Small intestine (tissue), 7 donors: ENCODE data around the gene TMEM144. TPM values are rescaled to one million over a fixed set of nuclear protein-coding genes. Genes with fewer than 3 reads are reported as not detected.

ENCODE experiments used
- DNase-seq, 2 donors: peaks; one replicate each; pipeline versions ENCODE4 v3.0.0 to v3.0.0-alpha.2; 2013
- FAIRE-seq: peaks from 2 replicates; lab custom pipeline; 2012; peaks lifted over from hg19 to GRCh38; lab: Jason Lieb, UNC
- H3K27ac ChIP-seq, 3 donors: one replicate each; pipeline ENCODE4 v1.5.1; 2013; ENCODE audit warnings: low read length in 2 of 3, mild to moderate bottlenecking in 2 of 3, control low read depth in 1 of 3, inconsistent platforms in 1 of 3, low read depth in 1 of 3, moderate library complexity in 1 of 3
- H3K27me3 ChIP-seq, 3 donors: one replicate each; pipeline ENCODE4 v1.6.1; 2013; ENCODE audit warnings: low read length in 3 of 3, inconsistent platforms in 1 of 3; ENCODE audit not compliant: control insufficient read depth in 3 of 3, insufficient read depth in 3 of 3
- H3K36me3 ChIP-seq, 3 donors: one replicate each; pipeline ENCODE4 v1.6.1; 2013; ENCODE audit warnings: low read length in 3 of 3, inconsistent platforms in 1 of 3, low read depth in 1 of 3, mild to moderate bottlenecking in 1 of 3, moderate library complexity in 1 of 3; ENCODE audit not compliant: control insufficient read depth in 3 of 3, insufficient read depth in 2 of 3
- H3K4me1 ChIP-seq, 3 donors: one replicate each; pipeline ENCODE4 v1.6.1; 2013; ENCODE audit warnings: low read length in 2 of 3, inconsistent platforms in 1 of 3, low read depth in 1 of 3, mild to moderate bottlenecking in 1 of 3, moderate library complexity in 1 of 3; ENCODE audit not compliant: control insufficient read depth in 3 of 3, insufficient read depth in 2 of 3
- H3K4me3 ChIP-seq, 3 donors: one replicate each; pipeline ENCODE4 v1.5.1; 2013; ENCODE audit warnings: low read length in 3 of 3, control low read depth in 1 of 3, inconsistent platforms in 1 of 3, low read depth in 1 of 3, mild to moderate bottlenecking in 1 of 3, moderate library complexity in 1 of 3
- H3K9me3 ChIP-seq, 2 donors: one replicate each; pipeline ENCODE4 v1.6.1; 2013; ENCODE audit warnings: low read depth in 1 of 2, low read length in 1 of 2; ENCODE audit not compliant: control insufficient read depth in 2 of 2, insufficient read depth in 1 of 2
- WGBS, 3 donors: extraction: QIAGEN DNeasy Blood & Tissue Kit; methylation state at CpG; one replicate each; pipeline ENCODE4 v1.1.7; 2013; 5-methylcytosine and 5-hydroxymethylcytosine counted together
- polyA plus RNA-seq, 4 donors: library from polyadenylated mRNA; stranded (reverse) in 3 of 4; unstranded in 1 of 4; fragments of 200-250 nt in 3 of 4; fragments of 120-200 nt in 1 of 4; gene quantifications; one replicate each; pipeline versions ENCODE4 v1.2.1 to v1.2.3, GENCODE V29; 2013
- donor health status: healthy with polysubstance abuse.
- donor health status: control.
- donor health status: control.
- donor health status: Bipolar disorder and iron deficiency.
- donor health status: healthy.

Gene TMEM144
- polyA plus RNA-seq, 4 donors: 10.1 to 120 (median 13.6) TPM

DNA sequence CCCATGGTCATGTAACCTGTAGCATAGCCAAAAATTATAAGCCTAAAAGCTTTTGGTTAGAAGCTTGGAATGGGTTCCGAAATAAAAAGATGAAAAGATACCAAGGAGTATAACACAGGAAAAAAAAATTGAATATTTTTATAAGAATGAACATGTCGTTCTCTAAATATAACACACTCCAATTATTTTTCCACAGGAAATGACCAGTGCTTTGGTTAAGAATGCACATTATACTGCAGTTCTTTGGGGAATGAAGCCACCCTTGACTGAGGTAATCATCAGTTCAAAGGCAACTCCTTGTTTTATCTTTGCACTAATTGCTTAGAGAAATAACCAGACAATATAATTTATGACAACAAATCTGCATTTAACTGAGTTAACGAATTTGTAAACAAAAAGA, 30.8 kb upstream of the TMEM144 start:
- WGBS, 3 donors: 76 to 79% (median 78%) methylated on average over 3 of the region's 3 CpGs
- DNase-seq (no peak), FAIRE-seq (no peak)
- H3K27me3 ChIP-seq: no peaks in the 10 kb centered on the region
- no peaks in the 10 kb centered on the region for H3K9me3 ChIP-seq
- peaks cover 0 to 6% (median 2%) of the 10 kb centered on the region in 3 donors for H3K4me1 ChIP-seq
- peaks cover 0 to 3% (median 0%) of the 10 kb centered on the region in 3 donors for H3K36me3 ChIP-seq
- H3K27ac ChIP-seq: no peak overlapping the region
- H3K4me3 ChIP-seq: no peak overlapping the region

DNA sequence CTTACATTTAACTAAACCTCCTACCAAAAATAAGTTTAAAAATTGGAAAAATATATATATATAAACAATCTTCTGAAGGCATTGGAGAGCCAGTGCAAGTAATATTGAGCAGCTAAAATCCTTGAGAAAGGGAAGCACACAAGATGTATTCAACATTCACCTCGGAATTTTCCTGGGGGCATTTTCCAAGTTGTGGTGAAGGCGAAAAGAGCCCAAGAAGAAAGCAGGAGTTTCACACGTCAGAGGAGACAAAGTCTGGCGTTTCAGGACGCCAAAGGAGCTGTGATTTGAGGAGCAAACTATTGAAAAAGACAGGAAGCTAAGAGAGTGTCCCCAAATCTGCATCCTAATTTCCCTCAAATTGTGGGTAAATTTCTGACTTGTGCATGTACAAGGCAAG, 28.4 kb upstream of the TMEM144 start:
- H3K9me3 ChIP-seq: no peaks in the 10 kb centered on the region
- no peaks in the 10 kb centered on the region for H3K27me3 ChIP-seq
- 83 to 88% (median 86%) methylated on average over 5 of the region's 5 CpGs for WGBS, 3 donors
- DNase-seq (no peak), FAIRE-seq (no peak)
- no peak overlapping the region for H3K27ac ChIP-seq
- no peak overlapping the region for H3K4me3 ChIP-seq
- no peaks in the 10 kb centered on the region for H3K4me1 ChIP-seq
- peaks cover 0 to 5% (median 0%) of the 10 kb centered on the region in 3 donors for H3K36me3 ChIP-seq

DNA sequence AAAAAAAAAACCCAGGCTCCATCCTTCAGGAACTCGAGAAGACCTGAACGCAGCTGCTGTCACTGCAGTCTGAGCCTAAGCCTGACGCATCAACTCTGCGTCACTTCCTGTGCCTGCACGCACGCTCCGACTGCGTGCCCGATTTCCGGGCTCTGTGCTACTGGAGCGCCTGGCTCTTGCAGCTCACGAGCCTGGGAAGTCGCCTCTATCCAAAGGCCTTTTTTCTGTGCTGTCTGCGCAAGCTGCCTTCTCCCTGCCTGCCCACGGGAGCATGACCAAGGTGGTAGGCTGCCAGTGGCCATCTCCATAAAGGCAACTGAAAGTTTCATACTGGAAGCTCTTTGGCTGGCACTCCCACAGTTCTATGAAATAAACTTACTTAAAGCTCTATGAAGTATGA, 27.6 kb upstream of the TMEM144 start:
- H3K9me3 ChIP-seq: no peaks in the 10 kb centered on the region
- no peak for DNase-seq
- no peak overlapping the region for H3K4me3 ChIP-seq
- H3K4me1 ChIP-seq: no peaks in the 10 kb centered on the region
- H3K27ac ChIP-seq: no peak overlapping the region
- FAIRE-seq: no peak
- H3K36me3 ChIP-seq: peaks cover 0 to 5% (median 0%) of the 10 kb centered on the region in 3 donors
- no peaks in the 10 kb centered on the region for H3K27me3 ChIP-seq
- 93 to 95% (median 94%) methylated on average over 15 of the region's 15 CpGs for WGBS, 3 donors

DNA sequence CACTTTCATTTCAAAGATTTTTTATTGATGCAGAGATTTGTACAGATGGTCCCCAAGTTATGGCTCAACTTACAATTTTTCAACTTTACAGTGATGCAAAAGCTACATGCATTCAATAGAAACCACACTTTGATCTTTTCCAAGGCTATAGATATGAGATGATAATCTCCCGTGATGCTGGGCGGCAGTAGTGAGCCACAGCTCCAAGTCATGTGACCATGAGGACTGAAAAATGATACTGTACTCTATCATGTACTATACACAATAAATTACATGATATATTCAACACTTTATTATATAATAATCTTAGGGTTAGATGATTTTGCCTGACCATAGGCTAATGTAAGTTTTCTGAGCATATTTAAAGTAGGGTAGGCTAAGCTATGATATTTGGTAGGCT, 23.5 kb upstream of the TMEM144 start:
- no peak overlapping the region for H3K27ac ChIP-seq
- no peaks in the 10 kb centered on the region for H3K9me3 ChIP-seq
- H3K36me3 ChIP-seq: peaks cover 0 to 5% (median 0%) of the 10 kb centered on the region in 3 donors
- no peaks in the 10 kb centered on the region for H3K27me3 ChIP-seq
- no peak overlapping the region for H3K4me3 ChIP-seq
- no peak for DNase-seq
- FAIRE-seq: no peak
- H3K4me1 ChIP-seq: no peaks in the 10 kb centered on the region
- WGBS, 3 donors: 12 to 48% (median 24%) methylated on average over 2 of the region's 2 CpGs

DNA sequence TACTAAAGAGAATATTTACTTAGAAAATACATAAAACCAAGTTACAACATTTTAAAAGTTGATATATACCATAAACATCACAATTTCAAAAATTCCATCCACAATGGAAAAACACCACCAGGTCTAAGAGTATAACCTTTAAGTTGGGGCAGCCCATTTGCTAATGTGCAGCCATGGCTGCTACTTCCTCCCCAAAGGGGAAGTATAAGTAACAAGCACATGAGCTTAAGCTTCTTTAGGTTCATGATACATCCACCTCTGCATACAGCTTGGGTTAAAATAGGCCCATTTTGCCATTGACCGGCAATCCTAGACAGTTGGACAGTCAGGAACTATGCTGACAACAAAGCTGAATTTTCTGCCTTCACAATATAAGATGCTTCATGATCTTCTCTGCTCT, 20.9 kb upstream of the TMEM144 start:
- 94 to 97% (median 96%) methylated on average over 1 of the region's 1 CpG for WGBS, 3 donors
- Histone ChIP-seq H3K27me3 (no peaks in the 10 kb centered on the region), H3K36me3 (peaks cover 0 to 2% (median 0%) of the 10 kb centered on the region in 3 donors), H3K9me3 (no peaks in the 10 kb centered on the region), H3K27ac (no peak overlapping the region), H3K4me1 (no peaks in the 10 kb centered on the region), H3K4me3 (no peak overlapping the region)
- DNase-seq: no peak
- no peak for FAIRE-seq

DNA sequence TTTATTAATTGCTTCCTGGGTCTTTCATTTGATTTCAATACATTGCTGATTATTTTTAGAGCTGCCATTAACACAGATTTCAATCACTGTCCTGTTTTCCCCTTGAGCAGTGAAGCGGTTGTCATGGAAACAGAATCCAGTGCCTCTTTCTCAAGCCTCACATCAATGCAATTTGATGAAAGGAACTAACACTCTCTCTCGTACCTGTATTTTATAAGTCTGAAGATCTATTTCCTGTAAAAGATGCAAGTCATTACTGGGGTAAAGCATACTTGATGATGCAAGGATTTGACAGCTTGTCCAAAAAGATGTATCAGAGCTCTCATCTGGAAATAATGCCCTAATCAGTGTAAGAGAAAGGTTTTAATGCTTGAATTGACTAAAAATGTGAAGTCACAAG, 19.6 kb upstream of the TMEM144 start:
- Histone ChIP-seq H3K27me3 (no peaks in the 10 kb centered on the region), H3K9me3 (no peaks in the 10 kb centered on the region), H3K27ac (no peak overlapping the region), H3K4me1 (no peaks in the 10 kb centered on the region), H3K36me3 (peaks cover 0 to 2% (median 0%) of the 10 kb centered on the region in 3 donors), H3K4me3 (no peak overlapping the region)
- 79 to 86% (median 82%) methylated on average over 2 of the region's 2 CpGs for WGBS, 3 donors
- DNase-seq (no peak), FAIRE-seq (no peak)

DNA sequence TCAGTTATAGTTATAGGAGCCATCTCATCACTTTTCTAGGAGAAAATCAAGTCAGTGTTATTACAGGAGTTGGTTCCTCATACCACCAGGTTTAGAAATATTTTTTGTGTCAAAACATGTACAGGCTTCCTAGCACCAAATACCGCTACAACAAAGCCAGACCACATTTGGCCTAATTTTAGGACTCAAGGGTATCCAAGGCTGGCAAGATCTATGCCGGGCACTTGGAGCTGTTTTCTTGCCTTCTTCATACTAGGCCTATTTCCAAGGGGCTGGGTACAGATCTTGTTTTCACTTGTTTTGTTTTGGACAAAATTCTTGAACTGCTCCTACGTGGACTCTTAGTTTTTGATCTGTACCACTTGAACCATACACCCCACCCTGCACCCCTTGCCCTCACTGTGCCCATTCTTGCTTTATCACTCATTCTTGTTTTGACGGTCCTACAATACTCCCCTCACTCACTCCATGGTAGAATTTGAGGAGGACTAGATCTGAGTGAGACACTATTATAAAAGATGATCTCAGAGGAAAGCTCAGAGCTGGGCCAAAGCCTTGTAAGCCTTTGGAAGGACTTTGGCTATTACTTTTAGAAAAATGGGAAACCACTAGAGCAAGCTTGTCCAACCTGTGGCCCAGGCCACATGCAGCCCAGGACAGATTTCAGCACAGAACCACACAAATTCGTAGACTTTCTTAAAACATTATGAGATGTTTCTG, 17.7 kb upstream of the TMEM144 start:
- WGBS, 3 donors: 80 to 90% (median 82%) methylated on average over 5 of the region's 5 CpGs
- Histone ChIP-seq H3K27me3 (no peaks in the 10 kb centered on the region), H3K27ac (no peak overlapping the region), H3K9me3 (no peaks in the 10 kb centered on the region), H3K4me1 (no peaks in the 10 kb centered on the region), H3K36me3 (no peaks in the 10 kb centered on the region), H3K4me3 (no peak overlapping the region)
- FAIRE-seq (no peak), DNase-seq (no peak)

DNA sequence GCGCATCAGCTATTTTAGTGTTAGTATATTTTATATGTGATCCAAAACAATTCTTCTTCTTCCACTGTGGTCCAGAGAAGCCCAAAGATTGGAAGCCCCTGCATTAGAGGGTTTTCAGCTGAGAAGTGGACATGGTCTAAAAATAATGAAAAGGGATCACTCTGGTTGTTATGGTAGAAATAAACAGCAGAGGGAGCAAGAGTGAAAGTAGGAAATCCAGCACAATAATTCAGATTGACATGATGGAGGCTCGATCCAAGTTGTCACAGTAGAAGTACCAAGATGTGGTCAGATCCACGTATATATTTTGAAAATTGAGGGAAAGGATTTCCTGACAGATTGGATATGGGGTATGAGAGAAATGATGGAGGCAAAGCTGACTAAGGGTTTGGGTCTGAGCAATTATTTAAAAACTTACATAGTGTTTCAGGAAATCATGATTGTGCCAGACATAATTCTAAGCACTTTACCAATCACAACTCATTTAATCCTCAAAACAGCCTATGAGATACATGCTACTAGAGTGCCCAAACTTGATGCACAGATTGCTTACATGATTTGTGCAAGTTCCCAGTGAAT, 17.0 kb upstream of the TMEM144 start:
- Histone ChIP-seq H3K4me3 (no peak overlapping the region), H3K36me3 (no peaks in the 10 kb centered on the region), H3K9me3 (no peaks in the 10 kb centered on the region), H3K4me1 (no peaks in the 10 kb centered on the region), H3K27me3 (no peaks in the 10 kb centered on the region), H3K27ac (no peak overlapping the region)
- WGBS, 3 donors: 30 to 37% (median 32%) methylated on average over 3 of the region's 3 CpGs
- FAIRE-seq (no peak), DNase-seq (peak; percentile 58 to 59)
